CD4-positive, alpha-beta T cell treated with Interleukin-10 for 1 hour (primary cell): ENCODE measurements around the gene CHAMP1.
"Not testable (repeated sequence)": the region's sequence is repeated elsewhere in the genome, so short reads cannot be mapped to it uniquely, and the experiment has no call there.

Experiments
- DNase-seq: peaks from one replicate; pipeline ENCODE4 v3.0.0-alpha.2; 2020

CHAMP1 gene

DNA sequence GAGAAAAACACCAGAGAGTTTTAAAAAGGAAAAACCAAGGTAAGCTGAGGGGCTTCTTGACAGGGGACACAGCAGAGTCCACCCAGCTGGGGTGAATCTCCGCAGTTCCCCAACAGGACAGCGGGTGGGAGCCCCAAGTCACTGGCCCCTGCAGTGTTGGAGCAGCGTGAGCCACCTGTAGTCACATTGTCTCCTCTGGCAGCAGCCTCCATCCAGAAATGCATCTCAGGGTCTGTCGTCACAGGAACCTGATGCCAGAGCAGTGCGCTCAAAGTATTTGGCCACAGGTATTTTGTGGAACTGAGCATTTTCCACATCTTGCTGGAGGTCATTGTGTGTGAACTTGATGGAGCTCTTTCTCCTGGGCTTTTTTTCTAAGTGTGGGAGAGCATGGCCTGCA is 24.7 kb downstream of the CHAMP1 start:
- DNase-seq: no peak

DNA sequence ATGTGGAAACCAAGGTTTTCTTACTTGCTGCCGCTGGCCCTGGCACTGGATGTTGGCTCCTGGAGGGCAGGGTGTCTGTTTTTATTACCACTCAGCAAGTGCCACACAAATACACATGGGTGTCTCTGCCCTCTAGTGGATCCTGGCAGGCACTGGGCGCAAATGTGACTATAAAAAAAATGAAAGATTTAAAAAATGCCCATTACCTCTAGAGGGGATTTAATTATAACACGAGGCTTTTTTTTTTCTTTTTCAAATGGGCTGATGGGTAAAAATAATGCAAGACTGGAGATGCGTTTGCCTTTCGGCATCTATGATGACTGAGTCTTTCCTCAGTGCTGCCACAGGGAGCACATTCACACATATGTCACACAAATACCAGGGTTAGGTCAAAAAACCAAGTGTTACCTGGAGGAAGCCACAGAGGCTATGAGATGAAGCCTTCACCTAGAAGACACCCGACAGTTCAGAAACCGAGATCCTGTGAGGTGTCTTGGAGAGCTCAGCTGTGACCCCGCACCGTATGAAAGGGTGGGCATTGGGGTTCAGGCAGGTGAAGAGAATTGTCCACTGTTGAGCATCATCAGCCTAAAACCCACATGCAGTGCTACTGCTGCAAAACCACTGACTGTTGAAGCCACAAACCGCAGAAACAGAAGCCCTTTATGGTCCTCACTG is 25.7 kb downstream of the CHAMP1 start:
- peak; percentile 69 for DNase-seq

DNA sequence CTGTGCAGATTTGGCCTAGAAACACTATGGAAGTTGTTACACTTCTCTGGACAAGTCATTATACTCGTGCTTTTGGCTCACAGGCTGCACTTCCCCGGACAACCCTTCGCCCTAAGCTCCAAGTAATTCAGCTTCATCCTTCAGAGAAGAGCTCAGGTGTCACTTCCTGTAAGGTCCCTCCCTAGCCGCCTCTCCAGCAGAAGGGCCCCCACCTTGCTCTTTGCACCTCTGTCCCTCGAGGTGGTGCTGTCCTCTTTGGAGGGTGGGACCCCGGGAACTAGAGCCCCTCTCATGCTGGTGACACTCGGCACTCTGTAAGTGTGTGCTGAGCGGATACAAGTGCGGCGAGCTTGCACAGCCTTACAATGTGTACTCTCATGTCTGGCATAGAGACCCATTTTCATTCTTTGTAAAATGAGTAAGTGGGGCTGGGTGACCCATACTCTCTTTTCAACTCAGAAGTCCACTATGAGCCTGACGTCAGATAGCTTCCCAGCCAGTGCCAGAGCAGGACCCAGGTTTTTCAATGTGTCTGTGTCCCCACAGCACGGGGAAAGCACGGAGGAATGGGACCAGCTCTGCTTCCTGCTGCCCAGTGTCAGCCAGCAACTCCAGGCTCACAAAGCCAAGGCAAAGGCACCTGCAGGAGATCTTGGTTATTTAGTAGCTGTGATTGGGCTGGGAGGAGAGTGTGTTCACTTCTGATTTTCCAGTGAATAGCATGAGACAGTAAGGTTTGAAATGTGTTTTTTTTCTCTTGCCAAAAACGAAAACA is 26.9 kb downstream of the CHAMP1 start:
- no peak for DNase-seq

GRCh38 chr13:114347256-114347655 is 33.0 kb downstream of the CHAMP1 start:
- DNase-seq: not testable (repeated sequence)

GRCh38 chr13:114352763-114353162 is 38.5 kb downstream of the CHAMP1 start:
- peak; percentile 40 for DNase-seq

DNA sequence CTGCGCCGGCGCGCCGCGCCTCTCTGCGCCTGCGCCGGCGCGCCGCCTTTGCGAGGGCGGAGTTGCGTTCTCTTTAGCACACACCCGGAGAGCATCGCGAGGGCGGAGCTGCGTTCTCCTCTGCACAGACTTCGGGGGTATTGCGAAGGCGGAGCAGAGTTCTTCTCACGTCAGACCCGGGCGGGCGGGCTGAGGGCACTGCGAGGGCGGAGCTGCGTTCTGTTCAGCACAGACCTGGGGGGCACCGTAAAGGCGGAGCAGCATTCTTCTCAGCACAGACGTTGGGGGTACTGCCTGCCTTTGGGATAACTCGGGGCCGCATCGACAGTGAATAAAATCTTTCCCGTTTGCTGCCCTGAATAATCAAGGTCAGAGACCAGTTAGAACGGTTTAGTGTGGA is 39.1 kb downstream of the CHAMP1 start:
- not testable (repeated sequence) for DNase-seq
